Endodermal cell (in vitro differentiated cells): ENCODE data around the gene FLT3. TPM values are rescaled to one million over a fixed set of nuclear protein-coding genes. Genes with fewer than 3 reads are reported as not detected.

Experiments used
- DNase-seq: peaks from one replicate; pipeline ENCODE4 v3.0.0-alpha.2; 2017
- H3K27ac ChIP-seq: 2 replicates; pipeline ENCODE4 v1.5.1; 2013; ENCODE audit warnings: mild to moderate bottlenecking, low read depth, low read length, moderate library complexity
- H3K27me3 ChIP-seq: 2 replicates; pipeline ENCODE4 v1.6.1; 2013; ENCODE audit warnings: mild to moderate bottlenecking, low read length, moderate library complexity; ENCODE audit not compliant: insufficient read depth, control insufficient read depth, poor library complexity, severe bottlenecking
- H3K36me3 ChIP-seq: 2 replicates; pipeline ENCODE4 v1.7.0; 2013; ENCODE audit warnings: mild to moderate bottlenecking, low read length, moderate library complexity; ENCODE audit not compliant: control insufficient read depth, insufficient read depth
- H3K4me1 ChIP-seq: one replicate; pipeline ENCODE4 v1.7.0; 2013; ENCODE audit warnings: low read length; ENCODE audit not compliant: control insufficient read depth, insufficient read depth
- H3K4me3 ChIP-seq: 2 replicates; pipeline ENCODE4 v1.5.1; 2013; ENCODE audit warnings: mild to moderate bottlenecking, low read length, moderate library complexity
- H3K9ac ChIP-seq: 2 replicates; pipeline ENCODE4 v1.6.1; 2013; ENCODE audit warnings: mild to moderate bottlenecking, low read length, moderate library complexity; ENCODE audit not compliant: poor library complexity, severe bottlenecking; ENCODE audit errors: extremely low read depth
- H3K9me3 ChIP-seq: 2 replicates; pipeline ENCODE4 v1.6.1; 2013; ENCODE audit warnings: mild to moderate bottlenecking, low read length, moderate library complexity; ENCODE audit not compliant: control insufficient read depth
- H3K27ac Mint-ChIP-seq: 2 replicates; pipeline ENCODE4 v1.8.0; 2020; ENCODE audit warnings: mixed read lengths
- H3K27me3 Mint-ChIP-seq: 2 replicates; pipeline ENCODE4 v1.8.0; 2021; ENCODE audit warnings: mild to moderate bottlenecking, mixed read lengths; ENCODE audit not compliant: insufficient read depth
- H3K36me3 Mint-ChIP-seq: 2 replicates; pipeline ENCODE4 v1.8.0; 2020; ENCODE audit warnings: low read depth, mixed read lengths
- H3K4me1 Mint-ChIP-seq: 2 replicates; pipeline ENCODE4 v1.8.0; 2020; ENCODE audit warnings: mixed read lengths
- H3K4me3 Mint-ChIP-seq: 2 replicates; pipeline ENCODE4 v1.8.0; 2020; ENCODE audit warnings: mild to moderate bottlenecking, moderate library complexity, mixed read lengths
- H3K9me3 Mint-ChIP-seq: 2 replicates; pipeline ENCODE4 v1.8.0; 2020; ENCODE audit warnings: mild to moderate bottlenecking, mixed read lengths
- WGBS, 2 experiments: methylation state at CpG; one replicate each; pipeline versions ENCODE4 v1.1.5 to v1.1.7; 2013; ENCODE audit warnings: missing lambda C conversion rate in 2 of 2, mixed read lengths in 1 of 2; ENCODE audit not compliant: insufficient coverage in 1 of 2, insufficient read length in 1 of 2; 5-methylcytosine and 5-hydroxymethylcytosine counted together
- total RNA-seq, 2 donors: library from RNA; stranded (reverse); fragmentation: NEBNext Ultra II Directional in 1 of 2; extraction: Animal tissue kit (Norgen Biotek cat#: 25700) in 1 of 2; gene quantifications; 2 replicates in 1 of 2; 3 replicates in 1 of 2; pipeline ENCODE4 v1.2.1, GENCODE V29; 2021
- TF ChIP-seq, protein P1 (sequence below): fragments of 200-600 bp; sonication (generic); conservative IDR thresholded peaks from 2 replicates; pipeline ENCODE4 v1.5.0; 2021; ENCODE audit warnings: antibody characterized with exemption, mild to moderate bottlenecking

The FLT3 gene
- total RNA-seq, 2 donors from 2014 or later = 0.09 to 0.13 TPM

DNA sequence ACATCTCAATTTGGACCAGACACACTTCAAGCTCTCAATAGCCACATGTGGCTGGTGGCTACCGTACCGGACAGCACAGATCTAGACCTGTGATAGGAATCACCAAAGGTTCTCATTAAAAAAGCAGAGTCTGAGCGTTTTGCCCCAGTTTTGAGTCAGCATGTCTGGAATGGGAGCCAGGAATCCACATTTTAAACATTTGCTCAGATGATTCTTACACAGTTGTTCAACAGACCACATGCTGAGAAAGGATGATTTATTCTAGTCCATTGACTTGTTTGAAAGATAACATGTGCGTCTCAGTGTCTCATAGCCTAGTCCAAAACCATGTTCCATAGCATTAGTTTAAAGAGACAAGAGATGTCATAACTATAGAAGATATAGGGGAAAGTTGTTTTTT is 53.4 kb downstream of the FLT3 start:
- 93% methylated on average over 4 of the region's 4 CpGs for WGBS, 2 experiments

DNA sequence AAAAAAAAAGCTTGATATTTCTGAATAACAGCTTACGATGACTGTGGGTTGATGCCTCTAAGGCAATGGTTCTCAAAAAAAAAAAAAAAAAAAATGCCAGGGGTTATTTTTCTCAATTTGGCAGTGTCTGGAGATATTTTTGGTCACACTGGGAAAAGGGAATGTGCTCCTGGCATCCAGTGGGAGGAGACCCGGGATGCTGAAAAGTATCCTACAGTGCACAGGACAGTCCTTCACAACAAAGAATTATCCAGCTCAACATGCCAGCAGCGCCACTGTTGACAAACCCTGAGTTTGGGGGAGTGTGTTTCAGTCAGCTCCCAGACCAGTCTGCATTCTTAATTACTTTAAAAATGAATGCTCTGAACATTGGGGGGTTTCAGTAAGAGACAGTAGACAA is 54.5 kb downstream of the FLT3 start:
- H3K9me3 Mint-ChIP-seq = no peaks in the 10 kb centered on the region
- peaks cover 8% of the 10 kb centered on the region for H3K27me3 ChIP-seq
- H3K9me3 ChIP-seq = no peaks in the 10 kb centered on the region
- H3K36me3 ChIP-seq = no peaks in the 10 kb centered on the region
- no peaks in the 10 kb centered on the region for H3K36me3 Mint-ChIP-seq
- TF ChIP-seq, protein P1, sequence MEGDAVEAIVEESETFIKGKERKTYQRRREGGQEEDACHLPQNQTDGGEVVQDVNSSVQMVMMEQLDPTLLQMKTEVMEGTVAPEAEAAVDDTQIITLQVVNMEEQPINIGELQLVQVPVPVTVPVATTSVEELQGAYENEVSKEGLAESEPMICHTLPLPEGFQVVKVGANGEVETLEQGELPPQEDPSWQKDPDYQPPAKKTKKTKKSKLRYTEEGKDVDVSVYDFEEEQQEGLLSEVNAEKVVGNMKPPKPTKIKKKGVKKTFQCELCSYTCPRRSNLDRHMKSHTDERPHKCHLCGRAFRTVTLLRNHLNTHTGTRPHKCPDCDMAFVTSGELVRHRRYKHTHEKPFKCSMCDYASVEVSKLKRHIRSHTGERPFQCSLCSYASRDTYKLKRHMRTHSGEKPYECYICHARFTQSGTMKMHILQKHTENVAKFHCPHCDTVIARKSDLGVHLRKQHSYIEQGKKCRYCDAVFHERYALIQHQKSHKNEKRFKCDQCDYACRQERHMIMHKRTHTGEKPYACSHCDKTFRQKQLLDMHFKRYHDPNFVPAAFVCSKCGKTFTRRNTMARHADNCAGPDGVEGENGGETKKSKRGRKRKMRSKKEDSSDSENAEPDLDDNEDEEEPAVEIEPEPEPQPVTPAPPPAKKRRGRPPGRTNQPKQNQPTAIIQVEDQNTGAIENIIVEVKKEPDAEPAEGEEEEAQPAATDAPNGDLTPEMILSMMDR = no peak
- H3K4me3 Mint-ChIP-seq = no peak overlapping the region
- 78 to 100% methylated on average over 1 to 3 of the region's 3 CpGs for WGBS, 2 experiments
- H3K27ac ChIP-seq = no peak overlapping the region
- H3K4me1 Mint-ChIP-seq = peaks cover 17% of the 10 kb centered on the region
- H3K27ac Mint-ChIP-seq = no peak overlapping the region
- no peak overlapping the region for H3K9ac ChIP-seq
- peaks cover 9% of the 10 kb centered on the region for H3K4me1 ChIP-seq
- H3K27me3 Mint-ChIP-seq = no peaks in the 10 kb centered on the region
- no peak overlapping the region for H3K4me3 ChIP-seq
- DNase-seq = no peak

More for the DNA sequence above, 53.4 kb downstream of the FLT3 start:
- Histone ChIP-seq H3K9me3 (no peaks in the 10 kb centered on the region), H3K4me1 (peaks cover 9% of the 10 kb centered on the region), H3K9ac (no peak overlapping the region), H3K27ac (no peak overlapping the region), H3K4me3 (no peak overlapping the region), H3K36me3 (no peaks in the 10 kb centered on the region), H3K27me3 (peaks cover 8% of the 10 kb centered on the region)
- Mint-ChIP-seq H3K36me3 (no peaks in the 10 kb centered on the region), H3K27me3 (no peaks in the 10 kb centered on the region), H3K27ac (no peak overlapping the region), H3K4me3 (no peak overlapping the region), H3K4me1 (peaks cover 17% of the 10 kb centered on the region), H3K9me3 (no peaks in the 10 kb centered on the region)
- TF ChIP-seq, protein P1 = no peak
- DNase-seq = no peak

DNA sequence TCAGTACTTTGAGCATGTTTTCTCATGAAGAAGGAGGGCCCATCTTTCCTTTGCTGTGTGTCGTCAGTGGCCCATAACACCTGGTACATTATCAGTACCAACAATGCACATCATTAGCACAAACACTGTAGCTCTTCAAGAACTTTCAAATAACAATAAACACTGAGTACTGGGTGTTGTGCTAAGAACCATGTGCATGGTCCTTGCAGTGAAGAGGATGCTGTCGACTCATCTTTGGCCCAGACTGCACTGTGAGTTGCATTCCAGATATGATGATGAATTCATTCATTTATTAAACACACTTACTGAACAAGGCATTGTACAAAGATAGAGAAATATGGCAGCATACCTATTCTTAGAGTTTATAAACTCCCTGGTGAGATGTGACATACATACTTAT is 55.8 kb downstream of the FLT3 start:
- WGBS, 2 experiments = 100% methylated on average over 2 of the region's 2 CpGs
- H3K9me3 ChIP-seq = no peaks in the 10 kb centered on the region
- no peaks in the 10 kb centered on the region for H3K27me3 Mint-ChIP-seq
- no peak overlapping the region for H3K4me3 ChIP-seq
- TF ChIP-seq, protein P1 = no peak
- H3K27me3 ChIP-seq = peaks cover 8% of the 10 kb centered on the region
- DNase-seq = no peak
- H3K27ac ChIP-seq = no peak overlapping the region
- no peaks in the 10 kb centered on the region for H3K4me1 ChIP-seq
- no peaks in the 10 kb centered on the region for H3K36me3 Mint-ChIP-seq
- no peak overlapping the region for H3K27ac Mint-ChIP-seq
- peaks cover 7% of the 10 kb centered on the region for H3K4me1 Mint-ChIP-seq
- H3K4me3 Mint-ChIP-seq = no peak overlapping the region
- H3K9me3 Mint-ChIP-seq = no peaks in the 10 kb centered on the region
- no peaks in the 10 kb centered on the region for H3K36me3 ChIP-seq
- H3K9ac ChIP-seq = no peak overlapping the region
